GM19023 (cell line): ENCODE measurements around the gene LGALS4.
"Not testable (repeated sequence)": the region's sequence is repeated elsewhere in the genome, so short reads cannot be mapped to it uniquely, and the experiment has no call there.

Source experiments
- ATAC-seq: cut with Tn5 transposase; IDR thresholded peaks from one replicate; pipeline ENCODE4 v1.9.1; 2021; ENCODE audit warnings: mild to moderate bottlenecking, moderate library complexity; ENCODE audit not compliant: unreplicated experiment

The LGALS4 gene

DNA sequence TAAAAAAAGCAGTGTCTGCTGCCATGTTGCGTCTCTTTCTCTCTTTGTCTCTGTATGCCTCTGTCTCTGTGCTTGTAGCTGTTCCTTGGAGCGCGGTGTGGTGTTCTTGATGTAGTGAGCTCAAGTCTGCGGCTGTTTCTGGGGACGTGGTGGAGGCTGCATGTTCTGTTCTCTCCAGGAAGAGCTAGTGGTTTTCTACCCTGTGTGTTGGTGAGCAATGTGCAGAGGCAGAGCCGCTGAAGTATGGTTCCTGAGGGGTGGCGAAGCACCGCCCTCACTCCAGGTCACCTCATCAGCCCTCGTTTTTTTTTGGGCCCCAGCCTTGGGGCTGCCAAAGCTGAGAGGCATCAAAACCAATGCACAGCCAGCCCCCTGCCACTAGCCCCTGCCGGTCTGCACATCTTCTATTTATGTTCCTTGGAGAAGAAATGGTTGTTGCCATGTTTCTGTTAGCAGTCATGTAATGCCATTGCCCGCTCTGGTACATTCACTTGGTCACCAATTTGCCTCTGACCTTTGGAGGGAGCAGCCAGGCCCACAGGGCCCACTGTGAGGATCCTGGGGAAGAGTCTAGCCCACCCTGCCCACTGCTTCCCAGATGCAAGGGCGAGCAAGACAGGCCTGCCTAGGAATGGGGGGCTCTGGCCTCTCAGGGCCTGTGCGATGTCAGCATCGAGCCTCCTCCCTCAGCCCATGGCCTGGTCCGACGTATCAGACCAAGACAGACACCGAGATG, 29.9 kb upstream of the LGALS4 start:
- no peak for ATAC-seq

DNA sequence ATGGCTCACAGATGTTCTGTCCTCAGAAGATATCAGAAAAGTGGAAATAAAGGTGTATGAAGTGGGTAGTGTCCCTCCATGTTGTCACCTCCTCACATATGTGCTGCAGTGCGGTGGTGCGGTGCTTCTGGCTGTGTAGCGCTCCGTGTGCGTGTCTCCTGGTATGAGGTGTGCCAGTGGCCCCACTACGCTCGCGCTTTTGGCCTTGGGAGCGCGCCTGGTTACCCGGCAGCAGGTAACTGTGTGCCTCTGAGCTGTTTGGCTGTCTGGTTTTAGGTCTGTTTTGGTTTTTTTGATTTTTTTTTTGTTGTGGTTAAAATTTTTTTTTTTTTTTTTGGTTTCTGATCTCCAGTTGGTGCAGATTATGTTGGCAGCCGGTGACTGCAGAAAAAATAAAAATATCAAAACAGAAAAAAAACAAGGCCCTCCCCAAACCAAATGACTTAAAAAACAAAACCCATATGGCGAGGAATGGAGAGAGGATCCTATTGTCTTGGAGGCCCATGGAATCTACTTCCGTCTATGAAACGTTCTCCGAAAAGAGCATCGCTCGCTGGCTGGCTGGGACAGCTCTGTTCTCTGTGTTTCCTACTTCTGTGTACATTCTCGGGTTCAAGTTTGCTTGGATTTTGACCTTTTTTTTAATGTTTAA, 29.2 kb upstream of the LGALS4 start:
- ATAC-seq: no peak

- no peak for ATAC-seq
Measured at GRCh38 chr19:38841180-38841766, 28.5 kb upstream of the LGALS4 start.

DNA sequence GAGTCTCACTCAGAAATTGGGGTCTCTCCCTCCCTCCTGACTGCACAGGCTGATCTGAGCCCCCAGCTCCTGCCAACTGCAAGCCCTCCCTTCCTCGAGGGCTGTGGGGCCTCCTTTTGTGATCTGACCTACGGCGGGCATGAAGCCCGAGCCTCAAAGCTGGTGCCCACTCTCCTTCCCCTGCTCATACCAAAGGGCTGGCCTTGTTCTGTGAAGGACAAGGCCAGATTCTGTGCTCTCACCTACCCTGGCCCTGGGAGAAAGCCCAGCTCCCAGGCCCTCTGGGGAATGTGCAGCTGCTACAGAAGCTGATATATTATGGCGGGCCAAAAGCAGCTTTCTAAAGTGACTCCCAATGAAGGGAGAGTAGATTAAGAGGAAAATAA, 27.8 kb upstream of the LGALS4 start:
- ATAC-seq: no peak

DNA sequence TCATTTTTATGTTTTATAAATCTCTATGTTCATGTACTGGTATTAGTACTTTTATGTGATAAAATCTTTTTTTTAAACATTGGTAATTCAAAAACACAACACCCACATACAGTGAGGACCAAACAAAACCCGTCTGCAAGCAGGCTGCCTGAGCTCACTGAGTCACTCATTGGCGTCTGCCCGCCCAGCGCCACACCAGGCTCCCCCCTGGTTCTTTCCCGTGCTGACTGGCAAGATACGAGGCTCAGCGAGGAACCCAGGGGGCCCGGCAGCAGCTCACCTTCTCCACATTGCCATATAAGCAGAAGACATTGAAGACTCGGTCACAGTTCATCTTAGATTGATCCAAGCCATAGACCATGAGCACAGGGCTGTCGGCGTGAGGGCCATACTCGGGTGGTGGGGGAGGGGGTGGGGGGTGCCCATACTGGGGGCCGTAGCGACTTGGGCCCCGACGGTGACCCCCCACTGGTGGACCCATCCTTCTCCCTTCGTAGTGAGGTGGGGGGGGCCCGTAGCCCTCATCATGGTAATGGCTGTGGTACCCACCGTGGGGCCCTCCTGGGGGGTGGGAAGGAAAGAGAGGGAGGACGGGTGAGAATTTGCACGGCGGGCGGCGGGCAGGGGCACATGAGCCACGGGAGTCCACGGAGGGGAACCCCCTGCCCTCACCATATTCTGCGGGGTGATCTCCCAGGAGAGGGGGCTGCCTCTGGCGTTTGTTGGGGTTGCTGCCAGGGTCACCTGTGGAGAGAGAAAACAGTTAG, 27.3 kb upstream of the LGALS4 start:
- no peak for ATAC-seq

DNA sequence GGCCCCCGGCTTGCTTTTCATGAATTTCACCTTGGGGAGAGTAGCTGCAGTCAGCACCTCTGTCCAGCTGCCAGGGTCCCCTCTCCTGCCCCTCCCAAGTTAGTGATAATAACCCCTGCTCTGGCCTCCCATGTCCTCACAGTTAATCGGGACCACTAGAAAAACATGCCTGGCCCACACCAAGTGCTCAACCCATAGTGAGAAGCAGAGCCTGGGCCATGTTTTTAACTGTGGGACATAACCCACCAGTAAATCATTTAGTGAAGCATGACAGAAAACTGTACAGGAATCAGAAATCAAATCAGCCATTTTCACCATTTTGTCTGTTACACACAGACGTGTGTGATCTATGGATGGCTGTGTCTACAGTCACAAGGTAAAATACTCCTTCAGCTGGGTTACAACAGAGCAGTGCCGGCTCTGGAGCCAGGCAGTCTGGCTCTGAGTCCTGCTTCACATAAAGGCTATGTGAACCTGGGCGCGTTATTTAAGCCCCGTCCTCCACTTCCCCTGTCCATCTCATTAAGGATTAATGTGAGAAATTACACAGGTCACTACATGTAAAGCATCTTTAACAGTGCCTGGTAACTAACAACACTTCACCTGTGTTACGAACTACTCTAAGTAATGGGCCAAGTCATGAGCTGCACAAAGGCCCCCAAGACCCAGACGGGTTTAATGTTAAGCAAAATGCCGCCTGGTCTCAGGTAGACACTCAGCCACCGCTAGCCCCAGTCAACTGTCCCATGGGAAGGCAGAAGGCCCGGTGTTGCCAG, 26.4 kb upstream of the LGALS4 start:
- no peak for ATAC-seq

DNA sequence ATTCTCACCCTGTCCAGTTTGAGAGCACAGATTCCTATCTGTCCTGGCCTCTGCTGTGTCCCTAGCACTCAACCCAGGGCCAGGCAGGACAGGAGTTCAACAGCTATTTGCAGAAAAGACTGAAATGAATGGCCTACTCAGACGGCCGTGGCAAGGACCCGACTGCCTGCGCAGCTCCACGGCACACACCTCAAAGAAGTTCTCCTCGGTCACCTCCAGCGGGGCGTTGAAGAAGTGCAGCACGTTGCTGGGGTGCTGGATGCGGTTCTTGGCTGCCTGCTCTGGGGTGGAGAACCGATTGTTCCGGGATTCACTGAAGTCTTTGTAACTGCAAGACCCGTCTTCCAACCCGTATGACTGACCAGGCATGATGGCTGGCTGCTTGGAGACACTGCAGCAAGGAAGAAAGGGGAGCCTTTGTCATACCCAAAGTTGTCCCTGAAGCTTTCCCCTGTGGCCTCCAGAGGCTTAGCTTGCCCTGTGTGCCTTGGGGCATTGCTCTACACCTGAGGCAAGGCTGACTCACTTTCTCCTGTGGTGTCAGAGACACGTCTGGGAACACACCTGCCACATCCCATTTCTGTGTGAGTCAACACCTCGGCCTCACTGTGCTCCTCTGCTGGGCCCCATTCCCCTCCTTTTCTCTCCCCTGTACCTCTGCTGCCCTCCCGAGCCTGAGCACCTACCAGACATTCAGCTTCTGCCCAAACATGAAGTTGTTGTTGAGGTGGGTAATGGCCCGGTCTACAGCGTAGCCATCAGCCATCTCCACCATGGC, 25.7 kb upstream of the LGALS4 start:
- ATAC-seq: no peak

GRCh38 chr19:38837656-38838121, 24.9 kb upstream of the LGALS4 start:
- ATAC-seq: no peak

DNA sequence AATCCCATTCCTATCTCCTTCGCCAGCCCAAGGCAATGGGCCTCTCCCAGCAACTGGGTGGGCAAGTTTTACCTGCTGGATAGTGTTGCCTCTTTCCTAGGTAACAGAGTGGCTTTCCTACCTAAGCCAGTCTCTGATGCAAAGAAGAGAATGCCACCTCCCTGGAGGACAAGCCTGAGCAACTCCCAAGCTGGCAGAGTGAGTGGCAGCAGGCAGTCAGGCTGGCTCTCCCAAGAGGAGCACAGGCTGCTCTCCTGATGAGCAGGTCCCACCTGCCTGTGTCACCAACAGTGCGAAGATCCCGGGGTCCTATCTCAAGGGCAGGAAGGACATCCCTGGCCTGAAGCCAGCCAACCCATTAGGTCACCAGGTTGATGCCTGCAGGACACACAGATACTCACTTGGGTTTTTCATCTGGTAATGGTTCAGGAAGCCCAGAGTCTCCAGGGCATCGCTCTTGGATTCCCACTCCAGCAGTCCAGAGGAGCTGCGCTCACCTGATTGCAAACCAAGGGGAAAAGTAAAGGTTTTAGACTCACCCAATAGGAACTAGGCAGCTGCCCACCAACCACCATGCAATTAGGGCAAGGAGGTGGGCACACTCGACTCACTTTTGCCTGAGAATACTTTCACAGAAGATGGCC, 24.4 kb upstream of the LGALS4 start:
- no peak for ATAC-seq

GRCh38 chr19:38836159-38836982, 23.6 kb upstream of the LGALS4 start:
- no peak for ATAC-seq

DNA sequence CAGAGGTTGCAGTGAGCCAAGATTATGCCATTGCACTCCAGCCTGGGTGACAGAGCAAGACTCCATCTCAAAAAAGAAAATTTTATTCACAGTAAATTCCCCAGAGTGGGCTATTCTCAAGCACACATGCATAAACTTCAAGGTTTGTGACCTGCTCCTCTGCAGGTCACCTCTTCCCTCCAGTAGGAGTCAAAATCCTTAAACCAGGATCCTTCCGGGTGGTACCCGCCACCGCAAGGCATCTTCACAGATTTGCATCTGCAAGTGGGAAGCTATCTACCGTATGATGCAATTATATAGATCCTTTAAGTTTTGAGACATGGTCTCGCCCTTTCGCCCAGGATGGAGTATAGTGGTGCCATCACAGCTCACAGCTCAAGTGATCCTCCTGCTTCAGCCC, 21.8 kb upstream of the LGALS4 start:
- ATAC-seq: no peak

DNA sequence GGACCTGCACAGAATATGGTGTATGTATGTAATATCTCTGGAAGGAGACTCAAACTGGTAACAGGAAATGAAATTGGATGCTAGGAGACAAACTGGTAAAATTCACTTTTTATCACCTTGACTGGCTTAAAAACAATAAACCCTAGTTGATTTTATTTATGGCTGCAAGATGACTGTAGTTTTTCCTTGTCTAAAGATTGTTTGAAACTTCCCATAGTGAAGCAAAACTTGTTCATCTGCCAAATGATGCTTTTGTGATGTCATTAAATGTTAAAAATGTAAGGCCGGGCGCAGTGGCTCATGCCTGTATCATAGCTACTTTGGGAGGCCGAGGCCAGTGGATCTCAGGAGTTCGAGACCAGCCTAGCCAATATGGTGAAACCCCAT, 21.4 kb upstream of the LGALS4 start:
- no peak for ATAC-seq

DNA sequence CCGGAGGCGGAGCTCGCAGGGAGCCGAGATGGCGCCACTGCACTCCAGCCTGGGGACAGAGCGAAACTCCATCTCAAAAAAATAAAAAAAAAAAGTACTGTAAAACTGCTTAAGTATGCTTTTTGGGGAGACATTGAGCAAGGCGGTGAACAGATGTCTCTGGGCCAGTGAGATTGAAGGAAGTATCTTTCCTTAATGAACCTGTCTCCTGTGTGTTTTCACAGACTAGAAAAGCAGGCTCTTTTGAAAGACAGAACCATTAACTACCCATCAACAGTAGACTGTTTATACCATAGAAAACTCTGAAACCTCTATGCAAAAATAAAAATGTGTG, 20.3 kb upstream of the LGALS4 start:
- ATAC-seq: no peak

GRCh38 chr19:38831142-38831605, 18.4 kb upstream of the LGALS4 start:
- peak; percentile 54 for ATAC-seq

- no peak for ATAC-seq
Measured at GRCh38 chr19:38830039-38830733, 17.4 kb upstream of the LGALS4 start.

DNA sequence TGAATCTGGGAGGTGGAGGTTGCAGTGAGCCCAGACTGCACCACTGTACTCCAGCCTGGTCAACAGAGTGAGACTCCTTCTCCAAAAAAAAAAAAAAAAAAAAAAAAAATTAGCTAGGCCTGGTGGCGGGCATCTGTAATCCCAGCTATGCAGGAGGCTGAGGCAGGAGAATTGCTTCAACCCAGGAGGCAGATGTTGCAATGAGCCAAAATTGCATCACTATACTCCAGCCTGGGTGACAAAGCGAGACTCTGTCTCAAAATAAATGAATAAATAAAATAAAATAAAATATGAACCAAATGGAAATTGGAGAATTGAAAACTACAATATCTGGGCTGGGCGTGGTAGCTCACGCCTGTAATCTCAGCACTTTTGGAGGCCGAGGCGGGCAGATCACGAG, 16.5 kb upstream of the LGALS4 start:
- not testable (repeated sequence) for ATAC-seq

GRCh38 chr19:38826856-38827551, 14.3 kb upstream of the LGALS4 start:
- ATAC-seq: no peak
